HCT116 (cell line): Measurements from ENCODE around the gene MYH11. TPM values are rescaled to one million over a fixed set of nuclear protein-coding genes. Genes with fewer than 3 reads are reported as not detected.

Source experiments
- ATAC-seq: fragments of 200-7000 bp; cut with Tn5 transposase; 2 replicates; pipeline ENCODE4 v1.9.1; 2020; ENCODE audit warnings: mild to moderate bottlenecking, moderate library complexity
- BruUV-seq: library from RNA; stranded (reverse); fragments of 400-500 nt; replicated peaks from 2 replicates; lab custom pipeline; 2021; lab: Mats Ljungman, UMichigan
- CTCF ChIA-PET: fragments of 300-600 bp; sonication (Branson Sonifier 250); formaldehyde crosslinking; loops from one replicate; lab custom pipeline; 2021; ENCODE audit warnings: antibody characterized with exemption; lab: Charles Lee
- POLR2A ChIA-PET: fragments of 300-600, 350-600 bp; sonication (Branson Sonifier 250); formaldehyde crosslinking; loops from one replicate; lab custom pipeline; 2021; ENCODE audit warnings: antibody characterized with exemption; lab: Charles Lee
- RAD21 ChIA-PET, 2 experiments: fragments of 300-600 bp; sonication (Branson Sonifier 250); formaldehyde crosslinking; loops; one replicate each; lab custom pipeline; 2023; ENCODE audit warnings: low total read pairs in 2 of 2; ENCODE audit not compliant: uncharacterized antibody in 2 of 2, unreplicated experiment in 2 of 2, low non-redundant PET in 1 of 2; lab: Charles Lee
- DNase-seq: peaks from one replicate; pipeline ENCODE4 v3.0.0-alpha.2; 2010; ENCODE audit warnings: low read depth, low spot score
- H2AFZ ChIP-seq: fragments of 200-600 bp; shearing (Covaris generic), sonication (generic); 2 replicates; pipeline ENCODE4 v1.6.1; 2017; ENCODE audit warnings: low read depth, mixed run types, mixed read lengths, antibody characterized with exemption, low read length; ENCODE audit not compliant: poor library complexity, severe bottlenecking
- H3K27ac ChIP-seq: 2 replicates; pipeline ENCODE4 v1.5.1; 2012; ENCODE audit warnings: low read depth, low read length
- H3K27me3 ChIP-seq: fragments of 200-600 bp; sonication (generic); 2 replicates; pipeline ENCODE4 v1.6.1; 2016; ENCODE audit warnings: mixed run types, low read length, mixed read lengths; ENCODE audit not compliant: insufficient read depth
- H3K36me3 ChIP-seq, 2 experiments: fragments of 200-500 bp in 1 of 2; fragments of 200-600 bp in 1 of 2; sonication (Bioruptor generic) in 1 of 2; sonication (generic) in 1 of 2; 2 replicates each; pipeline versions ENCODE4 v1.5.1 to v1.6.1; 2014 to 2016; ENCODE audit warnings: low read length in 2 of 2, inconsistent platforms in 1 of 2, mixed read lengths in 1 of 2, mixed run types in 1 of 2; ENCODE audit not compliant: insufficient read depth in 2 of 2, control insufficient read depth in 1 of 2
- H3K4me1 ChIP-seq, 2 experiments: fragments of 200-600 bp in 1 of 2; sonication (generic) in 1 of 2; 2 replicates each; pipeline versions ENCODE4 v1.5.1 to v1.6.1; 2012 to 2017; ENCODE audit warnings: low read length in 2 of 2, inconsistent platforms in 1 of 2, mild to moderate bottlenecking in 1 of 2, mixed read lengths in 1 of 2, mixed run types in 1 of 2, moderate library complexity in 1 of 2; ENCODE audit not compliant: insufficient read depth in 2 of 2, control insufficient read depth in 1 of 2
- H3K4me2 ChIP-seq: fragments of 200-600 bp; sonication (generic); 2 replicates; pipeline ENCODE4 v1.6.1; 2017; ENCODE audit warnings: mixed run types, low read length, mixed read lengths
- H3K4me3 ChIP-seq, 2 experiments: fragments of 200-600 bp in 1 of 2; sonication (generic) in 1 of 2; replicated peaks in 1 of 2; 2 replicates each; pipeline ENCODE4 v1.5.1; 2011 to 2016; ENCODE audit warnings: low read length in 2 of 2, control low read depth in 1 of 2, low read depth in 1 of 2, mild to moderate bottlenecking in 1 of 2, mixed read lengths in 1 of 2, mixed run types in 1 of 2
- H3K79me2 ChIP-seq: fragments of 200-600 bp; sonication (generic); 2 replicates; pipeline ENCODE4 v1.6.1; 2017; ENCODE audit warnings: mild to moderate bottlenecking, mixed run types, low read length, moderate library complexity, mixed read lengths; ENCODE audit not compliant: insufficient read depth
- H3K9ac ChIP-seq: fragments of 200-600 bp; sonication (generic); 2 replicates; pipeline ENCODE4 v1.6.1; 2016; ENCODE audit warnings: low read length, mixed read lengths
- H3K9me2 ChIP-seq: fragments of 200-600 bp; sonication (generic), shearing (Covaris generic); 2 replicates; pipeline ENCODE4 v1.6.1; 2017; ENCODE audit warnings: mixed run types, mild to moderate bottlenecking, moderate library complexity; ENCODE audit not compliant: insufficient read depth
- H3K9me3 ChIP-seq, 2 experiments: fragments of 200-500 bp in 1 of 2; fragments of 200-600 bp in 1 of 2; sonication (Bioruptor generic) in 1 of 2; sonication (generic) in 1 of 2; 2 replicates each; pipeline ENCODE4 v1.6.1; 2014 to 2017; ENCODE audit warnings: low read length in 2 of 2, mixed read lengths in 2 of 2, inconsistent platforms in 1 of 2, low read depth in 1 of 2, mild to moderate bottlenecking in 1 of 2, mixed run types in 1 of 2, moderate library complexity in 1 of 2; ENCODE audit not compliant: control insufficient read depth in 1 of 2, insufficient read depth in 1 of 2
- H4K20me1 ChIP-seq: fragments of 200-600 bp; sonication (generic), shearing (Covaris generic); 2 replicates; pipeline ENCODE4 v1.6.1; 2017; ENCODE audit warnings: mixed run types, mild to moderate bottlenecking, moderate library complexity; ENCODE audit not compliant: insufficient read depth
- CEBPB ChIP-seq: IDR thresholded peaks from 2 replicates; pipeline ENCODE4 v1.6.1; 2012; ENCODE audit warnings: low read depth
- EGR1 ChIP-seq: IDR thresholded peaks from 2 replicates; pipeline ENCODE4 v1.6.1; 2012; ENCODE audit warnings: low read depth
- ELF1 ChIP-seq: IDR thresholded peaks from 2 replicates; pipeline ENCODE4 v1.6.1; 2012; ENCODE audit warnings: low read depth, borderline replicate concordance
- EZH2 ChIP-seq: fragments of 200-600 bp; sonication (generic); IDR thresholded peaks from 2 replicates; pipeline ENCODE4 v1.6.1; 2017; ENCODE audit warnings: antibody characterized with exemption, mixed run types
- EZH2phosphoT487 ChIP-seq: fragments of 200-600 bp; IDR thresholded peaks from 2 replicates; pipeline ENCODE4 v1.6.1; 2018; ENCODE audit warnings: antibody characterized with exemption, borderline replicate concordance
- JUND ChIP-seq: IDR thresholded peaks from 2 replicates; pipeline ENCODE4 v1.6.1; 2012
- POLR2A ChIP-seq: IDR thresholded peaks from 2 replicates; pipeline ENCODE4 v1.7.0; 2011; ENCODE audit warnings: borderline replicate concordance; ENCODE audit not compliant: insufficient read depth, insufficient read length; ENCODE audit errors: extremely low read depth
- SIN3A ChIP-seq: IDR thresholded peaks from 2 replicates; pipeline ENCODE4 v1.6.1; 2012; ENCODE audit warnings: low read depth
- SRF ChIP-seq: IDR thresholded peaks from 2 replicates; pipeline ENCODE4 v1.6.1; 2012; ENCODE audit warnings: low read depth
- TCF7L2 ChIP-seq: IDR thresholded peaks from 2 replicates; pipeline ENCODE4 v1.7.0; 2011; ENCODE audit warnings: borderline replicate concordance, inconsistent platforms; ENCODE audit not compliant: insufficient read depth, insufficient read length; ENCODE audit errors: extremely low read depth
- YY1 ChIP-seq: IDR thresholded peaks from 2 replicates; pipeline ENCODE4 v1.6.1; 2011; ENCODE audit warnings: low read length, low read depth, moderate library complexity, mild to moderate bottlenecking; ENCODE audit not compliant: insufficient replicate concordance; ENCODE audit errors: extremely low read depth
- ZFX ChIP-seq: fragments of 450-650 bp; IDR thresholded peaks from 2 replicates; pipeline ENCODE4 v1.6.1; 2017
- ZNF274 ChIP-seq: fragments of 200-500 bp; sonication (Bioruptor generic); IDR thresholded peaks from 2 replicates; pipeline ENCODE4 v1.6.1; 2014; ENCODE audit warnings: mild to moderate bottlenecking, low read depth, low read length, inconsistent platforms
- intact Hi-C: fragments of 100-400 bp; cut with micrococcal nuclease; formaldehyde crosslinking; loops from 2 replicates; pipeline ENCODE4 v1.10.0; 2022
- total RNA-seq: library from RNA; stranded (reverse); gene quantifications from one replicate; pipeline ENCODE4 v1.2.1, GENCODE V29; 2021; ENCODE audit not compliant: unreplicated experiment
- TF ChIP-seq, protein P1 (sequence below): IDR thresholded peaks from 2 replicates; pipeline ENCODE4 v1.6.1; 2012
- TF ChIP-seq, protein P2 (sequence below): IDR thresholded peaks from 2 replicates; pipeline ENCODE4 v1.6.1; 2012
- TF ChIP-seq, protein P3 (sequence below), 3 experiments: fragments of 200-600 bp in 1 of 3; sonication (generic) in 1 of 3; IDR thresholded peaks in 2 of 3; conservative IDR thresholded peaks in 1 of 3; 2 replicates each; pipeline ENCODE4 v1.5.1; 2012 to 2017; ENCODE audit warnings: low read depth in 2 of 3, low read length in 2 of 3, antibody characterized with exemption in 1 of 3, borderline replicate concordance in 1 of 3, control low read depth in 1 of 3, mild to moderate bottlenecking in 1 of 3, mixed read lengths in 1 of 3, mixed run types in 1 of 3, moderate library complexity in 1 of 3; ENCODE audit not compliant: insufficient read depth in 1 of 3

The MYH11 gene
- total RNA-seq, 1 experiment from 2014 or later = 0.61 TPM

DNA sequence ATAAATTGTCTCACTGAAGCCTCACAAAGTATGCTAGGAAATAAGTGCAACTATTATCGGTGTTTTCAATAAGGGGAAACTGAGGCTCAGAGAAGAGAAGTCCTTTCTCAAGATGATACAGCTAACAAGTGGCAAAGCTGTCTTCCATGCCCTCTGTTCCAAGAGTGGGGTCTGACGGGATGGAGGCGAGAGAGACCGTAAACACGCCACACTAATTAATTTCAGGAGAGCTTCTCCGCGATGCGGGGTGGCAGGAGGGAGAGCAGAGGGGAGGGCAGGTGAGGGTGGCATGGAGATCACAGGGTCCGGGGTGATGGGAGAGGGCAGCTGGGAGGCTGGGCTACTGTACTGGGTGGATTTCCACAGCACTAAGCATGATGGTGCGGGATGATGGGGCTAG lies 80.3 kb downstream of the MYH11 start:
- H3K4me3 ChIP-seq = no peak overlapping the region
- no peaks in the 10 kb centered on the region for H3K9me3 ChIP-seq
- RAD21 ChIA-PET = no interaction called here
- H3K27me3 ChIP-seq = no peaks in the 10 kb centered on the region
- no peak for TF ChIP-seq SRF
- TF ChIP-seq ELF1 = no peak
- TF ChIP-seq POLR2A = no peak
- TF ChIP-seq YY1 = no peak
- TF ChIP-seq, protein P1, sequence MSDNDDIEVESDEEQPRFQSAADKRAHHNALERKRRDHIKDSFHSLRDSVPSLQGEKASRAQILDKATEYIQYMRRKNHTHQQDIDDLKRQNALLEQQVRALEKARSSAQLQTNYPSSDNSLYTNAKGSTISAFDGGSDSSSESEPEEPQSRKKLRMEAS = no peak
- no peak for TF ChIP-seq ZFX
- TF ChIP-seq, protein P2, sequence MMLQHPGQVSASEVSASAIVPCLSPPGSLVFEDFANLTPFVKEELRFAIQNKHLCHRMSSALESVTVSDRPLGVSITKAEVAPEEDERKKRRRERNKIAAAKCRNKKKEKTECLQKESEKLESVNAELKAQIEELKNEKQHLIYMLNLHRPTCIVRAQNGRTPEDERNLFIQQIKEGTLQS = no peak
- TF ChIP-seq, all 23 proteins: peak for 0
- Histone ChIP-seq H3K36me3 (no peaks in the 10 kb centered on the region), H3K4me2 (no peak overlapping the region), H3K79me2 (no peaks in the 10 kb centered on the region), H2AFZ (no peak overlapping the region), H3K4me1 (no peaks in the 10 kb centered on the region; a peak in 1 of 4 replicates), H3K27ac (no peak overlapping the region), H3K9me2 (no peaks in the 10 kb centered on the region), H4K20me1 (no peaks in the 10 kb centered on the region), H3K9ac (no peak overlapping the region)
- ChIA-PET CTCF (interaction anchor here (1.7 to 2.9 kb wide), 2 partner anchors 45 to 351 kb away, joined by 13 to 38 read pairs; no protein-coding TSS in a partner anchor), POLR2A (no interaction called here)
- intact Hi-C loops = no loop called here
- DNase-seq (no peak), ATAC-seq (no peak)
- no TSS peak for BruUV-seq

DNA sequence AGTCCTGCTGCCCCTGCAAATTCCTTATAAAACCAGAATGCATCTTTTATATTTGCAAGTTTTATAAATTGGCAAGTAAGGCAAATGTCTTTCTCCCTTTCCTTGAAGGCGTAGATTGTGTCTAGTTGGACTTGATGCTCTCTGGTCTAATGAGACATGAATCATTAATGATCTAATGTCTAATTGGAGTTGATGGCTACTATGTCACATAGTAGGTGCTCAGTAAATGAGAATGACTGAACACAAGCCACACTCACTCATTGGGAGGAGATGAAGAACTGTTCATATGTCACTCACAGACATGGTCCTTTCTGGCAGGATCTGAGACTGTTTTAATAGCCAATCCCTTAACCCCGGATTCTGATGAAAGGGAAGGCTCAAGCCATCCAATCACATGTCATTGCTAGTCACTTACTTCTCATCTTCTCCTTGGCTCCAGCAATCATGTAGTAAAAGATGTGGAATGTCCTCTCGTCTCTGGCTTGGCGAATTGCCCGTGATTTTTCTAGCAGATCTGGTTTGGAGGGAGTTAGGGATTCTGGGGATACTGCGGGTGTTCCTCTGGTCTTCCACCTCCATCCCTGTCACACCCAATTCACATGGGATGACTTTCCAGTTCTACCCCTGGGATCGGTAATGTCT lies 81.0 kb downstream of the MYH11 start:
- H3K27ac ChIP-seq = no peak overlapping the region
- no peak overlapping the region for H3K4me3 ChIP-seq
- ChIA-PET POLR2A (interaction anchor here (1.0 kb wide), 1 partner anchor 113 kb away, joined by 3 read pairs; the partner anchor contains the start of gene CEP20), CTCF (interaction anchor here (1.9 to 2.9 kb wide), 2 partner anchors 10 to 46 kb away, joined by 6 to 38 read pairs; no protein-coding TSS in a partner anchor), RAD21 (no interaction called here)
- H3K36me3 ChIP-seq = no peaks in the 10 kb centered on the region
- no peaks in the 10 kb centered on the region for H3K27me3 ChIP-seq
- H3K79me2 ChIP-seq = no peaks in the 10 kb centered on the region
- DNase-seq (no peak), ATAC-seq (no peak)
- H4K20me1 ChIP-seq = no peaks in the 10 kb centered on the region
- intact Hi-C loops = no loop called here
- no peak overlapping the region for H3K9ac ChIP-seq
- H3K9me3 ChIP-seq = no peaks in the 10 kb centered on the region
- no peaks in the 10 kb centered on the region; a peak in 1 of 4 replicates for H3K4me1 ChIP-seq
- H3K4me2 ChIP-seq = no peak overlapping the region
- BruUV-seq = no TSS peak
- H3K9me2 ChIP-seq = no peaks in the 10 kb centered on the region
- H2AFZ ChIP-seq = no peak overlapping the region
- TF ChIP-seq EZH2phosphoT487 = no peak
- no peak for TF ChIP-seq ZFX
- no peak for TF ChIP-seq CEBPB
- TF ChIP-seq, protein P1 = no peak
- TF ChIP-seq ELF1 = no peak
- TF ChIP-seq POLR2A = no peak
- TF ChIP-seq EZH2 = no peak
- TF ChIP-seq, protein P3, sequence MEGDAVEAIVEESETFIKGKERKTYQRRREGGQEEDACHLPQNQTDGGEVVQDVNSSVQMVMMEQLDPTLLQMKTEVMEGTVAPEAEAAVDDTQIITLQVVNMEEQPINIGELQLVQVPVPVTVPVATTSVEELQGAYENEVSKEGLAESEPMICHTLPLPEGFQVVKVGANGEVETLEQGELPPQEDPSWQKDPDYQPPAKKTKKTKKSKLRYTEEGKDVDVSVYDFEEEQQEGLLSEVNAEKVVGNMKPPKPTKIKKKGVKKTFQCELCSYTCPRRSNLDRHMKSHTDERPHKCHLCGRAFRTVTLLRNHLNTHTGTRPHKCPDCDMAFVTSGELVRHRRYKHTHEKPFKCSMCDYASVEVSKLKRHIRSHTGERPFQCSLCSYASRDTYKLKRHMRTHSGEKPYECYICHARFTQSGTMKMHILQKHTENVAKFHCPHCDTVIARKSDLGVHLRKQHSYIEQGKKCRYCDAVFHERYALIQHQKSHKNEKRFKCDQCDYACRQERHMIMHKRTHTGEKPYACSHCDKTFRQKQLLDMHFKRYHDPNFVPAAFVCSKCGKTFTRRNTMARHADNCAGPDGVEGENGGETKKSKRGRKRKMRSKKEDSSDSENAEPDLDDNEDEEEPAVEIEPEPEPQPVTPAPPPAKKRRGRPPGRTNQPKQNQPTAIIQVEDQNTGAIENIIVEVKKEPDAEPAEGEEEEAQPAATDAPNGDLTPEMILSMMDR (IDR thresholded peaks at IDR 0.05 in 2 of 3, conservative IDR thresholded peaks at IDR 0.05 in 1 of 3; ENCODE audit: borderline replicate concordance in 1 of 3, insufficient read depth in 1 of 3, low read depth in 2 of 3, low read length in 2 of 3) = no peak
- no peak for TF ChIP-seq EGR1
- TF ChIP-seq, protein P2 = no peak
- TF ChIP-seq SIN3A = no peak
- no peak for TF ChIP-seq ZNF274
- no peak for TF ChIP-seq YY1
- no peak for TF ChIP-seq JUND
- no peak for TF ChIP-seq SRF
- TF ChIP-seq TCF7L2 = no peak
